ENCODE results near the gene WDPCP.
"Not testable (repeated sequence)": the region's sequence is repeated elsewhere in the genome, so short reads cannot be mapped to it uniquely, and the experiment has no call there.

WDPCP gene, protein sequence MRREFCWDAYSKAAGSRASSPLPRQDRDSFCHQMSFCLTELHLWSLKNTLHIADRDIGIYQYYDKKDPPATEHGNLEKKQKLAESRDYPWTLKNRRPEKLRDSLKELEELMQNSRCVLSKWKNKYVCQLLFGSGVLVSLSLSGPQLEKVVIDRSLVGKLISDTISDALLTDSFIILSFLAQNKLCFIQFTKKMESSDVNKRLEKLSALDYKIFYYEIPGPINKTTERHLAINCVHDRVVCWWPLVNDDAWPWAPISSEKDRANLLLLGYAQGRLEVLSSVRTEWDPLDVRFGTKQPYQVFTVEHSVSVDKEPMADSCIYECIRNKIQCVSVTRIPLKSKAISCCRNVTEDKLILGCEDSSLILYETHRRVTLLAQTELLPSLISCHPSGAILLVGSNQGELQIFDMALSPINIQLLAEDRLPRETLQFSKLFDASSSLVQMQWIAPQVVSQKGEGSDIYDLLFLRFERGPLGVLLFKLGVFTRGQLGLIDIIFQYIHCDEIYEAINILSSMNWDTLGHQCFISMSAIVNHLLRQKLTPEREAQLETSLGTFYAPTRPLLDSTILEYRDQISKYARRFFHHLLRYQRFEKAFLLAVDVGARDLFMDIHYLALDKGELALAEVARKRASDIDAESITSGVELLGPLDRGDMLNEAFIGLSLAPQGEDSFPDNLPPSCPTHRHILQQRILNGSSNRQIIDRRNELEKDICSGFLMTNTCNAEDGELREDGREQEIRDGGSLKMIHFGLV

GRCh38 chr2:63588385-63589147 lies at the start of gene WDPCP, which contains the start of gene MDH1:
Gene WDPCP (minus strand): TSS chr2:63588477. CDS start chr2:63588271, 206 bp downstream.
Gene MDH1 (plus strand): TSS chr2:63588963. CDS start chr2:63589044, 81 bp downstream.
- DNase-seq: peak; percentile 100

DNA sequence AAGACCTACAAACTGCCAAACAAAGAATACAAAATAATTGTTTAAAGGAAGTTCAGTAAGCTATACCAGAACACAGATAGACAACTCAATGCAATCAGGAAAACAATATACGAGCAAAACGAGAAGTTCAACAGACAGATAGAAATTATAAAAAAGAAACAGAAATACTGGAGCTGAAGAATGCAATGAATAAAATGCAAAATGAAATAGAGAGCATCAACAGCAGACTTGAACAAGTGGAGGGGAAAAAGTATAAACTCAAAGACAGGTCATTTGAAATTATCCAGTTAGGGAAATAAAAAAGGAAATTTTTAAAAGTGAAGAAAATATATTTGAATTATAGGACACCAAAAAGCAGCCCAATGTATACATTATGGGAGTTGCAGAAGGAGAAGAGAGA lies 44.1 kb upstream of the WDPCP start:
- no peak for DNase-seq

- peak; percentile 38 for DNase-seq
Measured at GRCh38 chr2:63631501-63631900, 43.2 kb upstream of the WDPCP start.

DNA sequence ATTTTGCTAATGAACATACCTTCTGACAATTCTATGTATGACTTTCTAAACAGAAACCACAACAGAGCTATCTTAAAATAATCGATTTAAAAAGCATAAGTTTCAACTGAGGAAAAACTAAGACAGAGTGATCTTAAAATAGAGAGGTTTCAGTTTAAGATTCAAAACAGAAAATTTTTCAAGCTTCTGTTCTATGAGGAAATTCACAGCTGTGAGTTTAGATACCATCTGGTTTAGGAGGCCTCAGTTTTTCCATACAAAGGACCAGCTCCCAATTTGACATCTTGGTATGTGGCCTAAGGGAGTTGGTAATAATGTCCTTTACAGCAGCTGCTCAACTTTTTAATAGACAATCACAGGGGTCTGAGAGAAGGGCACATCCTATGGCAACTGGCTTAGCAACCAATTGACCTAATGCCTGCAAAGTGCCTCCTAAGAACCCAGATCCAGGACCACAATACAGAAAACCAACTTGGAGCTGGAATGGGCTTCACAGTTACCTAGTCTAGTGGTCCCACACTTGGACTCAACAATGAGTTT lies 40.2 kb upstream of the WDPCP start:
- no peak for DNase-seq

DNA sequence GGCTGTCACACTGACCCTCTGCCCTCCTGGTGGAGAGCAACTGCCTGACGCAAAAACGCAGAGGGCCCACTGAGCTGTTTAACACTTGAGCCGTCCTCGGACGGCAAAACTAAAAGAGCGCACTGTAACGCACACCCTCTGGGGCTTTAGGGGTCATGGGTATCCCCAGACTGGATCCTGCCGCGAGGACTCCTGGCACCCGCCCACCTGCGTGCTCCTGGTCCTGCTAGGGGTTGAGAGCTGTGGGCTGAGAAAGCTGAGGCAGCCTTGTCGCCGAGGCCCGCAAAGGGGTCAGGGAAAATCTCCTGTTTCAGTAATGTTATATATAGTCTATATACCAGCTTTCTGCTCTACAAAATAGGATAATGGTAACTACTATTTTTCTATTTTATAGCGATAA lies 39.6 kb upstream of the WDPCP start:
- DNase-seq: no peak

GRCh38 chr2:63623763-63624162 lies 35.5 kb upstream of the WDPCP start:
- DNase-seq: not testable (repeated sequence)

GRCh38 chr2:63622751-63623150 lies 34.5 kb upstream of the WDPCP start:
- no peak for DNase-seq

GRCh38 chr2:63619328-63619727 lies 31.1 kb upstream of the WDPCP start:
- no peak for DNase-seq

DNA sequence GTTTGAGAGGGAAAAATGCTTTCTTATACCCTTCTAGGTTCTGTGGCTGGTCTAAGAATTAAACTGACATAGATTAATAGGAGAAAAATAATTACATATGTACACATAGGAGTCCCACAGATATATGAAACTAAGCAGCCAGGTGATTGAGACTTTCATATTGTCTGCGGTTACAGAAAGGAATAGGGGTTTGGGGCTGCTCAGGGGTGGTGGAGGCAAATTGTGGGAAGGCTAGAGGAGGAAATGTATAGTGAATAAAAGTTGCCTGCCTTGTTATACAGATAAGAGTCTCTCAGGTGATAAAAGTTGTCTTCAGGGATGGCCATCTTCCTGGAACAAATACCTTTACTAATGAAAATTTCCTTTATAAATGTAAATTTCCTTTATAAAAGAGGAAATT lies 29.1 kb upstream of the WDPCP start:
- no peak for DNase-seq

DNA sequence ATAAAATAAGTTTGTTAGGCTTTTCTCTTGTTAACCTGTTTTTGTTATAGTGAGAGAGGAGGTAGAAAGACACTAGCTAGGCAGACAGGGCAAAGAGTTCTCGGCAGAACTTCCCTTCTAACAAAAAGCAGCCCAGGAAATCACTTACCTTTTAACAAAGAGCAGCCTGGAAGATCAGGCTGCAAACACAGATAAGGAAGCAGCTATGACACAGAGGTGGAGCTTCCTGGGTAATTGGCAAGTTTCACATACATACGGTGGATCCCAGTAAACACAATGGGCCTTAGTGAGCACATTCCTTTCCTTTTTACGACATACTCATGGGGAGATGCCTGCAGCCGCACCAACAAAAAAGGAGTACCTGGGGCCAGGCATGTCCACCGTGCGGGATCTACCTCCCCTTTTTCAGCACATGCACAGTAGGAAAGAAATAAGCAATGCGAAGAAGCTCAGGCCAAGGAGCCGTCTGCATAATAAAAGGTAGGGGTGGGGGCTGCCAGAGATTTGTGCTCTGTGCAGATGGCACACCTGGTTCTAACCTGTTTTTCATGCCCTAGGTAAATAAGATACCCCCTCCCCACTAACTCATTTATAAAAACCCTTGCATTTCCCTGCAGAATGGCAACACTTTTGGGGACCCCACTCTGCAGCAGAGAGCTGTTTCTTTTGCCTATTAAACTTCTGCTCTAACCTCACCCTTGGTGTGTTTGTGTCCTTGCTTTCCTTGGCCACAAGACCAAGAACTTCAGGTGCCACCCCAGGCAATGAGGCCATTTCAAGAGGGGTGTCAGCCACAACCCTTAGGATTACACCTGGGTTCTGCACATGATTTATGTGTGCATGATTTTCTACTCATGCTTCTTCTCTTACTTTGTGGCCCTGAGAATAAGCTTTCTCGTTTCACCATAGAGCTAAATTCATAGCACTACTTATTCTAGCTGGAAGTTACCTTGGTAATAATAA lies 27.0 kb upstream of the WDPCP start:
- no peak for DNase-seq

- DNase-seq: no peak
Measured at GRCh38 chr2:63614448-63614968, 26.2 kb upstream of the WDPCP start.

DNA sequence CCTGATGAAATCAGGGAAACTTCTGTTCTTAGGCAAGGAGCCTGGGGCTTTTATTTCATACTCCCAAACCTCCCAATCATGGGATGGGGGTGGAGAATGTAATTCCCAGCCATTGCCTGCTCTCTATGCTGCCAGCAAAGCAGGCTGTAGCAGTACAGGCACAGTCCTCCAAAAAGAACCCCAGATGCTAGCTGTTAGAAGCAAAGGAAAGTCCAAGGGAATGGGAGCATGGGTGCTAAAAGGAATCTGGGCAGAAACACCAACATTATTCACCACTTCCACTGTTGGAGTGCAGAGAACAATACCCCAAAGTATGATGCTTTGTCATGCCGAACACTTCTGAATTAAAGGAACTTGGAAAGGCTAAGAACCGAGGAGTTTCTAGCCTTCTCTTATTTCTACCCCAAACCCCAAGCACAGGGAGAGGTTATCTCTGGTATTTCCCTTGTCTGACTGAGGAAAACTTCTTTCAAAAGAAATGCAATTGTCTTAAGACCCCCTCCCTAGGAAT lies 25.2 kb upstream of the WDPCP start:
- DNase-seq: no peak

DNA sequence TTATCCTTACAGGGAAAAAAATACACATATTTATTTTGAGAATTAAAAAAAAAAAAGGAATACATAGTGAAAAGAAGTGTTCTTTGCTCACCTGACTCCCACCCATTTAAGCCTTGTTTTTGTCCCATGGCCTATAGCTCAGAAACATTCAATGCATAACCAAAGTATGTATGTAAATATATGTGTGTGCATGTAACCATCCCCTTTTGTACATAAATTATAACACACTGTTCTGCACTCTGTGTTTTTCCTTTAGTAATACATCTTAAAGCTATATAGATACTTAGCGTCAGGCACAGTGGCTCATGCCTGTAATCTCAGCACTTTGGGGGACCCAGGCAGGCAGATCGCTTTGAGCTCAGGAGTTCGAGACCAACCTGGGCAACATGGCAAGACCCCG lies 22.2 kb upstream of the WDPCP start:
- no peak for DNase-seq

DNA sequence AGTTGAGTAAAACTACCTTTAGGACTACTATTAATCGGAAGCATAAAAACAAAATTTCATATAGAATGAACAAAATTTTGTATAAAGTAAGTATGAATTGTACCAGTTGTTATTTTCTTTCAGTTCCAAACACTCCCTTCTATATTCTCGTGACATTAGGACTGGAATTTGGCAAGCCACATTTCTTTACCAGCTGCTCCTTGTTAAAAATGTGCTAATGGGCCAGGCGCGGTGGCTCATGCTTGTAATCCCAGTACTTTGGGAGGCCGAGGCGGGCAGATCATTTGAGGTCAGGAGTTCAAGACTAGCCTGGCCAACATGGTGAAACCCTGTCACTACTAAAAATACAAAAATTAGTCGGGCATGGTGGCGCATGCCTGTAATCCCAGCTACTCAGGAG lies 20.6 kb upstream of the WDPCP start:
- DNase-seq: not testable (repeated sequence)

GRCh38 chr2:63604666-63605065 lies 16.4 kb upstream of the WDPCP start:
- DNase-seq: no peak

DNA sequence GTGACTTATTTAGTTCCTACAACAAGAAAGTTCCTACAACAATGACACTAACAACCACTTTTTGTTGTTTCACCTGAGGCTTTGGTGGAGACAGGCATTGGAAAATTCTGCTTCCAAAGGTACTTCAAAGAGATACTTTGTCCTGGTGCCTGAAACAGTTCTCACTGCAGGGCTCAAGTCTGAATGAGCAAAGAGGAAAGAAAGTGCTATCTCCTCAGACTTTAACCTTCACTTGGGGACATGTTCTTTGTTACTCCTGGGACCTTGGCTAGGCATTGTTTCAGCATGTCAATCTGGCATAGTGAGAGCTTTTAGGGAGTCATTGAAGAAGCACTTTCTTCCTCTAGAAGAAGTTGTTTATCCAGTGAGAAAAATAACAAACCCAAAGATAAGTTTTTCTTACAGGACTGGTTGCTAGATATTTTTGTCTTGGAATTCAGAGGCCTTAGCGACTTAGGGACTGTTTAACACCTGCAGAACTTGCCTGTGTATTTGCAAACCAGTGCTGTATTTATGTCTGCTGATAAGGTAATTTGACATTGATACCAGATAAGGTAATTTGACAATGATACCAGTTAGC lies 12.7 kb upstream of the WDPCP start:
- no peak for DNase-seq

DNA sequence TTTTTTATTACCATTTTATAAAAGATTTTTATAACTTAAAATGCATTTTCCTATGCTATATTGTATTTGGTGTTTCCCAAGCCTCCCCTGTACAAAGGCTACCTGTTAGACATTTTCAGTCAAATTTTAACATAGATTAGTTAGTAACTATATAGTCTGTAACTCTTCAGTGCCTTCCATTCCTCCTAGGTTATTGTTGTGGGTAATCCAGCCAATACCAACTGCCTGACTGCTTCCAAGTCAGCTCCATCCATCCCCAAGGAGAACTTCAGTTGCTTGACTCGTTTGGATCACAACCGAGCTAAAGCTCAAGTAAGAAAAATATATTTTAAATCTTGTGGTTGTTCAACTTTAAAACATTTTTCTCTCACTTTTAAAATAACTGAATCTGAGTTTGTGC lies 10.7 kb upstream of the WDPCP start:
- DNase-seq: no peak

DNA sequence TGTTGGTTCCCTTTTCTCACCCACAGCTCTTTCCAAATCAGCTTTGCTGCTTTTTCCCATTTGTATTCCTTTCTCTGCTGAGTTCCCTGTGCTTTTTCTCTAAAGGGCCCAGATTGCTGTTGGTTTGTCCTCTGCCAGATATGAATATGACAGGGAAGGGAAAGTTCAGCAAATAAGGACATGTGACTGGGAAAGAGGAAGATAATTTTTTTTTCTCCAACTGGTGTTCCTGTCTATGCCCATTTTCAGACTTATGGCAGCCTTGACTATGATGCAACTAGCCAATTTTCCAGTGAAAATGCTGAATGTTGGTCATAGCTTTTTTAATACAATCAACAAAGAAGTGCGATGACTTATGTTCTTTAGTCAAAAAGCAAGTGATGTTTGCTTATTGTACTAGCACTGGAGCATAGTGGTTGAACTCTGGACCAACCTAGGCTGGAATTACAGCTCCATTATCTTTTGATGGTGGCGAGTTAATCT lies 8.2 kb upstream of the WDPCP start:
- DNase-seq: no peak

DNA sequence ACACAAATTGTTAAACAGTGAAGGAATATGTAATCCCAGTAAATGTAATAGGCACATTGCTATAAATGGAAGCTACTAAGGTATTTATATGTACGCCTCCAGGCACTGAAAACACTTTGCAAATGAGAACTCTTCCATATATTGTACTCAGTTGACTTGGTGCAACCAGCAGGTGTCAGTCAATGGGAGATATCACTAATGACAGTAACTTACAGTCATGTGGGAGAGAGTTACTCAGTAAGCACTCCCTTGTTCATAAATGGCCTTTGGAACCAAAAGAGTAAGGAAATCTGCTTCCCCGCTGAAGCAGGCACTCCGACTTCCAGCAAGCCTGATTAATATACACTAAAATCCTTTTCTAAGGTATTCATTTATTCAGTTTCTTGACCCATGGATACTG lies 6.4 kb upstream of the WDPCP start:
- DNase-seq: no peak

GRCh38 chr2:63591566-63592175 lies 3.4 kb upstream of the WDPCP start:
- no peak for DNase-seq

Measured in NCI-H82 (cell line).